Trophoblast cell (in vitro differentiated cells and primary cell): Measurements from ENCODE around the gene CRTC1.

ENCODE experiments used
- DNase-seq, 2 donors: peaks; one replicate each; pipeline ENCODE4 v3.0.0-alpha.2; 2016
- H2AFZ ChIP-seq: 2 replicates; pipeline ENCODE4 v1.6.1; 2013; ENCODE audit warnings: low read length, moderate library complexity, mild to moderate bottlenecking; ENCODE audit not compliant: insufficient read depth, poor library complexity
- H2AK5ac ChIP-seq: 2 replicates; pipeline ENCODE4 v1.6.1; 2013; ENCODE audit warnings: mild to moderate bottlenecking, low read length
- H2BK120ac ChIP-seq: 2 replicates; pipeline ENCODE4 v1.6.1; 2013; ENCODE audit warnings: low read length, mild to moderate bottlenecking, moderate library complexity; ENCODE audit not compliant: insufficient read depth, poor library complexity
- H2BK12ac ChIP-seq: 2 replicates; pipeline ENCODE4 v1.6.1; 2013; ENCODE audit warnings: mild to moderate bottlenecking, low read length, moderate library complexity
- H2BK5ac ChIP-seq: 2 replicates; pipeline ENCODE4 v1.6.1; 2013; ENCODE audit warnings: low read length, low read depth, moderate library complexity, mild to moderate bottlenecking; ENCODE audit not compliant: poor library complexity
- H3K14ac ChIP-seq: 2 replicates; pipeline ENCODE4 v1.6.1; 2013; ENCODE audit warnings: mild to moderate bottlenecking, low read length
- H3K18ac ChIP-seq: 2 replicates; pipeline ENCODE4 v1.6.1; 2013; ENCODE audit warnings: mild to moderate bottlenecking, low read length
- H3K23ac ChIP-seq: 2 replicates; pipeline ENCODE4 v1.6.1; 2013; ENCODE audit warnings: low read length
- H3K27ac ChIP-seq: 2 replicates; pipeline ENCODE4 v1.5.1; 2013; ENCODE audit warnings: low read depth, mild to moderate bottlenecking, inconsistent platforms, low read length, moderate library complexity
- H3K27me3 ChIP-seq: 2 replicates; pipeline ENCODE4 v1.6.1; 2013; ENCODE audit warnings: inconsistent platforms, mild to moderate bottlenecking, low read length, moderate library complexity; ENCODE audit not compliant: insufficient read depth
- H3K36me3 ChIP-seq, 2 experiments: 1 replicate in 1 of 2; 2 replicates in 1 of 2; pipeline ENCODE4 v1.6.1; 2013; ENCODE audit warnings: low read length in 2 of 2, mild to moderate bottlenecking in 2 of 2, moderate library complexity in 1 of 2; ENCODE audit not compliant: insufficient read depth in 2 of 2, control insufficient read depth in 1 of 2
- H3K4ac ChIP-seq: 2 replicates; pipeline ENCODE4 v1.6.1; 2013; ENCODE audit warnings: low read depth, mild to moderate bottlenecking, low read length, moderate library complexity
- H3K4me1 ChIP-seq, 2 experiments: 1 replicate in 1 of 2; 2 replicates in 1 of 2; pipeline ENCODE4 v1.6.1; 2013; ENCODE audit warnings: low read length in 2 of 2, mild to moderate bottlenecking in 2 of 2, moderate library complexity in 1 of 2; ENCODE audit not compliant: insufficient read depth in 2 of 2, control insufficient read depth in 1 of 2
- H3K4me2 ChIP-seq: 2 replicates; pipeline ENCODE4 v1.6.1; 2013; ENCODE audit warnings: inconsistent platforms, mild to moderate bottlenecking, low read length, moderate library complexity
- H3K4me3 ChIP-seq: 2 replicates; pipeline ENCODE4 v1.5.1; 2013; ENCODE audit warnings: mild to moderate bottlenecking, low read depth, low read length, inconsistent platforms
- H3K79me1 ChIP-seq: one replicate; pipeline ENCODE4 v1.6.1; 2013; ENCODE audit warnings: low read length
- H3K79me2 ChIP-seq: 2 replicates; pipeline ENCODE4 v1.6.1; 2013; ENCODE audit warnings: low read length, mild to moderate bottlenecking; ENCODE audit not compliant: control insufficient read depth, insufficient read depth, poor library complexity
- H3K9ac ChIP-seq: 2 replicates; pipeline ENCODE4 v1.6.1; 2013; ENCODE audit warnings: mild to moderate bottlenecking, low read length
- H3K9me3 ChIP-seq: 2 replicates; pipeline ENCODE4 v1.6.1; 2013; ENCODE audit warnings: low read depth, mild to moderate bottlenecking, control low read depth, inconsistent platforms, low read length; ENCODE audit not compliant: insufficient read depth
- H4K12ac ChIP-seq: 2 replicates; pipeline ENCODE4 v1.6.1; 2013; ENCODE audit warnings: low read depth, mild to moderate bottlenecking, low read length, moderate library complexity
- H4K8ac ChIP-seq: 2 replicates; pipeline ENCODE4 v1.6.1; 2013; ENCODE audit warnings: low read depth, mild to moderate bottlenecking, low read length, moderate library complexity
- H4K91ac ChIP-seq: one replicate; pipeline ENCODE4 v1.6.1; 2013; ENCODE audit warnings: low read depth, mild to moderate bottlenecking, low read length, moderate library complexity
- WGBS: extraction: QIAGEN DNeasy Blood & Tissue Kit; methylation state at CpG from one replicate; pipeline ENCODE4 v1.1.7; 2013; ENCODE audit warnings: missing lambda C conversion rate; ENCODE audit not compliant: insufficient read length, insufficient coverage; ENCODE audit errors: extremely low coverage; 5-methylcytosine and 5-hydroxymethylcytosine counted together

The CRTC1 gene

GRCh38 chr19:18763674-18764590 is 80.5 kb downstream of the CRTC1 start:
- peak overlapping the region; percentile 1 for H3K4me3 ChIP-seq
- H3K23ac ChIP-seq, result no peak overlapping the region
- no peak overlapping the region for H4K91ac ChIP-seq
- no peaks in the 10 kb centered on the region for H3K27me3 ChIP-seq
- no peaks in the 10 kb centered on the region for H3K79me2 ChIP-seq
- H3K14ac ChIP-seq, result no peak overlapping the region
- no peak overlapping the region for H3K27ac ChIP-seq
- H3K4me1 ChIP-seq, result no peaks in the 10 kb centered on the region
- no peak overlapping the region for H3K18ac ChIP-seq
- H3K4ac ChIP-seq, result no peak overlapping the region
- no peak overlapping the region for H2AK5ac ChIP-seq
- H2BK12ac ChIP-seq, result no peak overlapping the region
- no peak overlapping the region for H4K12ac ChIP-seq
- H3K9ac ChIP-seq, result no peak overlapping the region
- peaks cover 0 to 1% of the 10 kb centered on the region in 2 experiments for H3K36me3 ChIP-seq
- no peak overlapping the region for H2AFZ ChIP-seq
- H3K79me1 ChIP-seq, result no peaks in the 10 kb centered on the region
- H2BK5ac ChIP-seq, result no peak overlapping the region
- peaks cover 3% of the 10 kb centered on the region for H3K9me3 ChIP-seq
- H3K4me2 ChIP-seq, result no peak overlapping the region
- WGBS, result no CpG with 5 or more reads among the region's 41 CpGs
- no peak overlapping the region for H2BK120ac ChIP-seq
- no peak overlapping the region for H4K8ac ChIP-seq
- DNase-seq, result no peak

GRCh38 chr19:18764591-18765051 is 81.1 kb downstream of the CRTC1 start:
- H3K9me3 ChIP-seq, result peaks cover 3% of the 10 kb centered on the region
- H2AK5ac ChIP-seq, result no peak overlapping the region
- H3K9ac ChIP-seq, result no peak overlapping the region
- H3K27me3 ChIP-seq, result no peaks in the 10 kb centered on the region
- no peak overlapping the region for H3K23ac ChIP-seq
- no CpG with 5 or more reads among the region's 4 CpGs for WGBS
- no peak overlapping the region for H2BK5ac ChIP-seq
- no peak overlapping the region for H3K18ac ChIP-seq
- no peak overlapping the region for H3K27ac ChIP-seq
- H3K4me1 ChIP-seq, result no peaks in the 10 kb centered on the region
- no peak overlapping the region for H2AFZ ChIP-seq
- no peak overlapping the region for H4K91ac ChIP-seq
- no peaks in the 10 kb centered on the region for H3K79me2 ChIP-seq
- no peak overlapping the region for H2BK120ac ChIP-seq
- peaks cover 0 to 1% of the 10 kb centered on the region in 2 experiments for H3K36me3 ChIP-seq
- H4K8ac ChIP-seq, result no peak overlapping the region
- no peak for DNase-seq
- H4K12ac ChIP-seq, result no peak overlapping the region
- no peak overlapping the region for H3K4ac ChIP-seq
- H3K79me1 ChIP-seq, result no peaks in the 10 kb centered on the region
- no peak overlapping the region for H2BK12ac ChIP-seq
- H3K14ac ChIP-seq, result no peak overlapping the region
- no peak overlapping the region for H3K4me2 ChIP-seq
- no peak overlapping the region for H3K4me3 ChIP-seq

GRCh38 chr19:18765224-18765623 is 81.7 kb downstream of the CRTC1 start:
- peaks cover 0 to 3% of the 10 kb centered on the region in 2 experiments for H3K4me1 ChIP-seq

GRCh38 chr19:18768046-18768771 is 84.7 kb downstream of the CRTC1 start:
- Histone ChIP-seq H2AK5ac (no peak overlapping the region), H3K23ac (no peak overlapping the region), H3K9ac (no peak overlapping the region), H3K18ac (no peak overlapping the region), H3K36me3 (no peaks in the 10 kb centered on the region), H3K4me2 (no peak overlapping the region), H3K27ac (no peak overlapping the region), H2BK5ac (no peak overlapping the region), H3K79me1 (no peaks in the 10 kb centered on the region), H4K91ac (no peak overlapping the region), H4K8ac (no peak overlapping the region), H3K14ac (no peak overlapping the region), H2AFZ (no peak overlapping the region), H3K4ac (no peak overlapping the region), H3K27me3 (no peaks in the 10 kb centered on the region), H3K9me3 (peaks cover 5% of the 10 kb centered on the region), H2BK12ac (no peak overlapping the region), H3K4me1 (peaks cover 0 to 3% of the 10 kb centered on the region in 2 experiments), H4K12ac (no peak overlapping the region), H3K4me3 (no peak overlapping the region), H2BK120ac (no peak overlapping the region), H3K79me2 (no peaks in the 10 kb centered on the region)
- DNase-seq, result no peak
- WGBS, result no CpG with 5 or more reads among the region's 30 CpGs

More at GRCh38 chr19:18765224-18765623, 81.7 kb downstream of the CRTC1 start:
- no CpG with 5 or more reads among the region's 8 CpGs for WGBS
- H3K79me2 ChIP-seq, result no peaks in the 10 kb centered on the region
- no peak overlapping the region for H4K12ac ChIP-seq
- no peak overlapping the region for H2BK12ac ChIP-seq
- H3K4me3 ChIP-seq, result no peak overlapping the region
- no peak overlapping the region for H3K9ac ChIP-seq
- H3K79me1 ChIP-seq, result no peaks in the 10 kb centered on the region
- H2BK120ac ChIP-seq, result no peak overlapping the region
- no peak overlapping the region for H4K91ac ChIP-seq
- H3K4me2 ChIP-seq, result no peak overlapping the region
- H3K9me3 ChIP-seq, result no peaks in the 10 kb centered on the region
- H2AK5ac ChIP-seq, result no peak overlapping the region
- no peaks in the 10 kb centered on the region for H3K27me3 ChIP-seq
- H3K27ac ChIP-seq, result no peak overlapping the region
- H3K18ac ChIP-seq, result no peak overlapping the region
- DNase-seq, result no peak
- H2AFZ ChIP-seq, result no peak overlapping the region
- no peak overlapping the region for H4K8ac ChIP-seq
- H3K23ac ChIP-seq, result no peak overlapping the region
- peaks cover 0 to 1% of the 10 kb centered on the region in 2 experiments for H3K36me3 ChIP-seq
- no peak overlapping the region for H3K4ac ChIP-seq
- no peak overlapping the region for H3K14ac ChIP-seq
- no peak overlapping the region for H2BK5ac ChIP-seq
